ENCODE measurements around the gene ELAVL2. TPM values are rescaled to one million over a fixed set of nuclear protein-coding genes. Genes with fewer than 3 reads are reported as not detected.

ELAVL2 gene
- total RNA-seq, 1 experiment from 2014 or later = 16.8 TPM

DNA sequence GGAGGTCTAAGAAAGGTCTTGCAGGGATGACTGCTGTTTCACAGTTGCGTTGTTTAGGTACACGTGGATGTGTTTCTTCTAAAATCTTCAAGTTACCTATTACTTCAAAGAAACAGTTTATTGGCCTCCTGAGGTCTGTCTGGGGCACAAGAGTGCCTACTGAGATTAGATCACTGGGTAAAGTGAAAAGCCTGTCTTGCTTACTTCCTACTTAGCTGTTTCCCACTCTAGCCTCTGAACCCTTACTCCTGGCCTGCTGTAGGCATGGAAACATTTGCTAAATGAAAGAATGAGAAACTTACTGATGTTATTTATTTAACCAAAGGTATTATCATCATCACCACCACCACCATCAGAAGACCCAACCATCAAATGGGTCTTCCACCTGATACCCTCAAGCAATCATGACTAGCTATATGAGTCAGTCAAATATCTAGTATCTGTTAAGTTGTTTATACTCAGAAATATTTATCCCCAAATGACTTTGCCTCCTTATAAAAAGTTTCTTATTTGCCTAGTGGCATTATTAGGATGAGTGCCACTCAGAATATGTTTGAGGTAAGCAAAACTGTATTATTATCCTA lies 92.5 kb downstream of the ELAVL2 start:
- H3K4me1 Mint-ChIP-seq = peaks cover 43 to 46% of the 10 kb centered on the region in 2 experiments
- H3K4me3 Mint-ChIP-seq = no peak overlapping the region
- peaks cover 19% of the 10 kb centered on the region for H3K4me1 ChIP-seq (ENCODE audit: insufficient read depth, low read length)
- no peak overlapping the region for H2AFZ ChIP-seq (ENCODE audit: low read length)
- no peak overlapping the region for H3K4ac ChIP-seq (ENCODE audit: low read depth, low read length)
- no peak for DNase-seq
- no peak overlapping the region for H3T11ph ChIP-seq (ENCODE audit: low read length)
- H3K56ac ChIP-seq (ENCODE audit: insufficient read length, low read depth, low read length) = no peak overlapping the region
- H2BK15ac ChIP-seq (ENCODE audit: low read depth, low read length) = no peak overlapping the region
- no peak overlapping the region for H3K14ac ChIP-seq (ENCODE audit: insufficient read depth, low read length)
- TF ChIP-seq, protein P1, sequence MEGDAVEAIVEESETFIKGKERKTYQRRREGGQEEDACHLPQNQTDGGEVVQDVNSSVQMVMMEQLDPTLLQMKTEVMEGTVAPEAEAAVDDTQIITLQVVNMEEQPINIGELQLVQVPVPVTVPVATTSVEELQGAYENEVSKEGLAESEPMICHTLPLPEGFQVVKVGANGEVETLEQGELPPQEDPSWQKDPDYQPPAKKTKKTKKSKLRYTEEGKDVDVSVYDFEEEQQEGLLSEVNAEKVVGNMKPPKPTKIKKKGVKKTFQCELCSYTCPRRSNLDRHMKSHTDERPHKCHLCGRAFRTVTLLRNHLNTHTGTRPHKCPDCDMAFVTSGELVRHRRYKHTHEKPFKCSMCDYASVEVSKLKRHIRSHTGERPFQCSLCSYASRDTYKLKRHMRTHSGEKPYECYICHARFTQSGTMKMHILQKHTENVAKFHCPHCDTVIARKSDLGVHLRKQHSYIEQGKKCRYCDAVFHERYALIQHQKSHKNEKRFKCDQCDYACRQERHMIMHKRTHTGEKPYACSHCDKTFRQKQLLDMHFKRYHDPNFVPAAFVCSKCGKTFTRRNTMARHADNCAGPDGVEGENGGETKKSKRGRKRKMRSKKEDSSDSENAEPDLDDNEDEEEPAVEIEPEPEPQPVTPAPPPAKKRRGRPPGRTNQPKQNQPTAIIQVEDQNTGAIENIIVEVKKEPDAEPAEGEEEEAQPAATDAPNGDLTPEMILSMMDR (conservative IDR thresholded peaks at IDR 0.05) = no peak
- H3K23ac ChIP-seq (ENCODE audit: insufficient read length, low read depth, low read length) = no peak overlapping the region
- H2BK12ac ChIP-seq (ENCODE audit: insufficient read length, low read depth, low read length) = no peak overlapping the region
- H3K27ac ChIP-seq (ENCODE audit: insufficient read length, low read depth, low read length) = no peak overlapping the region
- H4K8ac ChIP-seq (replicated peaks; ENCODE audit: insufficient read length, low read depth, low read length) = no peak overlapping the region
- no peaks in the 10 kb centered on the region for H4K20me1 ChIP-seq (ENCODE audit: control insufficient read depth, insufficient read depth, insufficient read length)
- no peaks in the 10 kb centered on the region for H3K9me3 ChIP-seq (ENCODE audit: control insufficient read depth, low read depth, low read length)
- no peak overlapping the region for H3K9ac ChIP-seq (ENCODE audit: extremely low read depth, insufficient read length, low read length)
- no peaks in the 10 kb centered on the region for H3K27me3 ChIP-seq (ENCODE audit: insufficient read depth, low read length)
- H2BK120ac ChIP-seq (ENCODE audit: low read depth, low read length, poor library complexity, severe bottlenecking) = no peak overlapping the region
- H3K4me2 ChIP-seq (ENCODE audit: insufficient read depth, insufficient read length, low read length) = no peak overlapping the region
- H4K5ac ChIP-seq (ENCODE audit: insufficient read length, low read depth, low read length) = no peak overlapping the region
- no peak overlapping the region for H4K91ac ChIP-seq (ENCODE audit: insufficient read length, low read depth, low read length)
- no peak overlapping the region for H2BK20ac ChIP-seq (ENCODE audit: low read depth, low read length, poor library complexity, severe bottlenecking)
- no peaks in the 10 kb centered on the region for H3K23me2 ChIP-seq (ENCODE audit: insufficient read length, low read depth, low read length, poor library complexity, severe bottlenecking)
- H3K18ac ChIP-seq (ENCODE audit: insufficient read length, low read depth, low read length) = no peak overlapping the region
- peak overlapping the region in 1 of 3 experiments; percentile 2; a peak in 2 of 7 replicates for H3K27ac Mint-ChIP-seq
- no peaks in the 10 kb centered on the region for H3K9me3 Mint-ChIP-seq
- H2AK5ac ChIP-seq (ENCODE audit: insufficient read length, low read length) = no peak overlapping the region
- peaks cover 0 to 2% (median 2%) of the 10 kb centered on the region in 3 experiments; a peak in 3 of 7 replicates for H3K36me3 Mint-ChIP-seq (ENCODE audit: insufficient read depth in 1 of 3, low read depth in 3 of 3)
- peaks cover 4% of the 10 kb centered on the region for H3K79me1 ChIP-seq (ENCODE audit: insufficient read depth, low read depth, low read length, poor library complexity, severe bottlenecking)
- WGBS (ENCODE audit: extremely low coverage, insufficient read length, low lambda C conversion rate) = no CpG with 5 or more reads among the region's 2 CpGs
- H3K79me2 ChIP-seq (ENCODE audit: insufficient read depth, low read length) = peaks cover 18% of the 10 kb centered on the region; the same call in 1 of the 2 replicates
- no peaks in the 10 kb centered on the region for H3K27me3 Mint-ChIP-seq (ENCODE audit: low read depth)
- H2BK5ac ChIP-seq (ENCODE audit: insufficient read length, low read length) = no peak overlapping the region
